Stimulated activated CD8-positive, alpha-beta memory T cell treated with anti-CD3 and anti-CD28 coated beads, Interleukin-15, amount 100 ng/mL, for 24 hours (primary cell): Measurements from ENCODE around the gene CLCF1.
A peak's percentile ranks its signal among the peaks of the same experiment; 100 is the strongest.

ENCODE experiments used
- DNase-seq: peaks from one replicate; pipeline ENCODE4 v3.0.0-alpha.2; 2020; ENCODE audit warnings: low read depth

Gene CLCF1

GRCh38 chr11:67395555-67396258 is 22.3 kb upstream of the CLCF1 start:
- no peak for DNase-seq

- DNase-seq: no peak
Observed at GRCh38 chr11:67393990-67394389, 20.6 kb upstream of the CLCF1 start.

GRCh38 chr11:67393437-67393836 is 20.0 kb upstream of the CLCF1 start:
- DNase-seq: no peak

- DNase-seq: no peak
Observed at GRCh38 chr11:67392183-67392715, 18.9 kb upstream of the CLCF1 start.

GRCh38 chr11:67391304-67392182 is 18.1 kb upstream of the CLCF1 start, which contains the start of gene RAD9A:
Gene RAD9A, plus strand, starts transcription at chr11:67391986. Its CDS starts 59 bp downstream, at chr11:67392045.
- peak; percentile 92 for DNase-seq

- no peak for DNase-seq
Observed at GRCh38 chr11:67390947-67391303, 17.5 kb upstream of the CLCF1 start.

- no peak for DNase-seq
Observed at GRCh38 chr11:67389477-67389876, 16.1 kb upstream of the CLCF1 start.

GRCh38 chr11:67387518-67387917 is 14.1 kb upstream of the CLCF1 start:
- no peak for DNase-seq

- DNase-seq: no peak
Observed at GRCh38 chr11:67387069-67387468, 13.7 kb upstream of the CLCF1 start.

- DNase-seq: no peak
Observed at GRCh38 chr11:67384851-67385366, 11.5 kb upstream of the CLCF1 start.

- DNase-seq: peak; percentile 54
Observed at GRCh38 chr11:67382276-67383136, 9.1 kb upstream of the CLCF1 start.

- no peak for DNase-seq
Observed at GRCh38 chr11:67381244-67381972, 8.0 kb upstream of the CLCF1 start.

- no peak for DNase-seq
Observed at GRCh38 chr11:67379061-67380058, 6.0 kb upstream of the CLCF1 start.

- DNase-seq: no peak
Observed at GRCh38 chr11:67378544-67378943, 5.1 kb upstream of the CLCF1 start.

GRCh38 chr11:67376873-67377808 is 3.7 kb upstream of the CLCF1 start:
- no peak for DNase-seq

- DNase-seq: no peak
Observed at GRCh38 chr11:67376063-67376820, 2.8 kb upstream of the CLCF1 start.

- DNase-seq: no peak
Observed at GRCh38 chr11:67375320-67376055, 2.1 kb upstream of the CLCF1 start.
